ENCODE results near the gene FAM199X.

GRCh38 chrX:104156630-104157529 lies 9.4 kb upstream of the FAM199X start, which contains the start of gene SLC25A53:
- no peak for TF ChIP-seq CTCF (IDR thresholded peaks at IDR 0.05; ENCODE audit: poor library complexity)
- no peak for TF ChIP-seq EZH2phosphoT487 (IDR thresholded peaks at IDR 0.05; ENCODE audit: low read depth, severe bottlenecking, unreplicated experiment)
- no peak for TF ChIP-seq EZH2 (IDR thresholded peaks at IDR 0.05; ENCODE audit: borderline replicate concordance)

Data from hepatocyte (in vitro differentiated cells).